HEK293T (cell line): ENCODE data around the gene HNRNPH2.

Experiments
- CTCF ChIA-PET: fragments of 350-600 bp; formaldehyde crosslinking; extraction: SDS; loops from one replicate; lab custom pipeline; 2021; ENCODE audit warnings: antibody characterized with exemption, inconsistent platforms; lab: Yijun Ruan, JAX
- POLR2A ChIA-PET: fragments of 350-600 bp; formaldehyde crosslinking; extraction: SDS; loops from one replicate; lab custom pipeline; 2020; ENCODE audit warnings: antibody characterized with exemption, inconsistent platforms; lab: Yijun Ruan, JAX
- DNase-seq: peaks from one replicate; pipeline ENCODE4 v3.0.0; 2012; ENCODE audit warnings: mixed read lengths; ENCODE audit errors: extremely low spot score
- ARNT ChIP-seq: fragments of 450-650 bp; IDR thresholded peaks from 2 replicates; pipeline ENCODE4 v1.6.1; 2017; ENCODE audit warnings: mild to moderate bottlenecking
- BHLHE40 ChIP-seq: fragments of 450-650 bp; IDR thresholded peaks from 2 replicates; pipeline ENCODE4 v1.6.1; 2016; ENCODE audit warnings: mild to moderate bottlenecking, moderate library complexity, borderline replicate concordance
- CTBP1 ChIP-seq: fragments of 450-650 bp; IDR thresholded peaks from 2 replicates; pipeline ENCODE4 v1.6.1; 2016; ENCODE audit warnings: borderline replicate concordance
- ELF4 ChIP-seq: fragments of 450-650 bp; IDR thresholded peaks from 2 replicates; pipeline ENCODE4 v1.6.1; 2017; ENCODE audit warnings: antibody characterized with exemption
- FOXA1 ChIP-seq: fragments of 450-650 bp; IDR thresholded peaks from 2 replicates; pipeline ENCODE4 v1.6.1; 2016; ENCODE audit warnings: mild to moderate bottlenecking
- FOXK2 ChIP-seq: fragments of 450-650 bp; IDR thresholded peaks from 2 replicates; pipeline ENCODE4 v1.6.1; 2016; ENCODE audit warnings: mild to moderate bottlenecking
- FOXM1 ChIP-seq: fragments of 450-650 bp; IDR thresholded peaks from 2 replicates; pipeline ENCODE4 v1.6.1; 2017; ENCODE audit warnings: mild to moderate bottlenecking, borderline replicate concordance
- HDGF ChIP-seq: fragments of 450-650 bp; IDR thresholded peaks from 2 replicates; pipeline ENCODE4 v1.6.1; 2017; ENCODE audit warnings: antibody characterized with exemption, borderline replicate concordance
- L3MBTL2 ChIP-seq: fragments of 450-650 bp; conservative IDR thresholded peaks from 2 replicates; pipeline ENCODE4 v1.6.1; 2016; ENCODE audit warnings: mild to moderate bottlenecking
- LEF1 ChIP-seq: fragments of 450-650 bp; IDR thresholded peaks from 2 replicates; pipeline ENCODE4 v1.6.1; 2017; ENCODE audit warnings: mild to moderate bottlenecking, borderline replicate concordance
- NFRKB ChIP-seq: fragments of 450-650 bp; IDR thresholded peaks from 2 replicates; pipeline ENCODE4 v1.6.1; 2016; ENCODE audit warnings: mild to moderate bottlenecking, moderate library complexity
- SUZ12 ChIP-seq: fragments of 450-650 bp; IDR thresholded peaks from 2 replicates; pipeline ENCODE4 v1.6.1; 2016; ENCODE audit warnings: mild to moderate bottlenecking
- TARDBP ChIP-seq: fragments of 450-650 bp; IDR thresholded peaks from 2 replicates; pipeline ENCODE4 v1.6.1; 2016
- ZNF384 ChIP-seq: fragments of 450-650 bp; IDR thresholded peaks from 2 replicates; pipeline ENCODE4 v1.6.1; 2016
- TF ChIP-seq, protein P1 (sequence below): fragments of 450-650 bp; IDR thresholded peaks from 2 replicates; pipeline ENCODE4 v1.6.1; 2016

HNRNPH2 gene

DNA sequence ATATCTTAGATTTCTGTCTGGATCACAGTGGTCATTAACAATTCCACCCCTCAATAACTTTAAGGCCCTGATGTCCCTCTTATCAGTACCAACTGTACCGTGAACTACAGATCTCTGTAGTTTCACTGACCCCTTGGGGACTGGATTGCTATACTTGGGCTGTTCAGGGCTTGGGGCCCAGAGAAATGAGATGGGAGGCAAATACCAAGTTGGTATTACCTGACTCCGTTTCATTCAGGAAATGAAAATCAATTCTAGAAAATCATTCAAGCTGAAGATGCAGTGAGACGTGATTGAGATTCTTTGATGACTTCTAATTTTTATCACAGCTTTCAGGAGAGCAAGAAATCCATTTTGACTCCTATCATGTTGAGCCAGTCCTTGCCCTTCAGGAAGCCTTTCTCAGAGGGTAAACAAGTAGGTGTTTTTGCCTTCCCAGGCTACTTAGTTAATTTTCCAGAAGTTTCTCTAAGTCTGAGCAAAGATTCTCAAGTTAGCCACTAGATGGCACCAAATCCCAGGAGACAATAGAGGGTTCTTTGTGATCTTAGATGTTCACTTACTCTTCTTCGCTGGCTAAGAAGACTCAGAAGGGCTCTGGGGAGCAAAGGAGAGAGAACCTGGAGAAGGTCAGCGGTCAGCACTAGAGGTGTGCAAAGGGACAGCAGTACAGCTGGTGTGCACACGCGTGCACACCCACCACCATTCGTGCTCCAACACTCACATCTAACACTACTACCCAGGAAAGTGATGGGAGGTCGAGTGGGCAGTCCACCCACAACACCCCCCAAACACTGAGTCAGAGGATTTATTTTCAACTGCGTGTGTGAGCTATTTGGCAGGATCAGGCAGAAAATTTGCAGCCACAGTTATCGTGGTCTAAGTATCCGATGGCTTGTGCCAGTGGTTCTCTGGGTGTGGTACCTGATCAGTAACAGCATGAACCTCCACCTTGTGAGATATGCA, 7.4 kb downstream of the HNRNPH2 start:
- peak; percentile 68 for DNase-seq
- ChIA-PET CTCF (interaction anchor here (0.6 to 0.7 kb wide), 2 partner anchors 151 to 277 kb away, joined by 3 to 5 read pairs; no protein-coding TSS in a partner anchor), POLR2A (no interaction called here)
- TF ChIP-seq SUZ12 (no peak), LEF1 (no peak), BHLHE40 (no peak), ZNF384 (no peak), CTBP1 (no peak), ELF4 (no peak), FOXA1 (no peak), ARNT (no peak), FOXK2 (no peak), TARDBP (no peak), NFRKB (no peak), HDGF (no peak), L3MBTL2 (no peak)
- TF ChIP-seq, protein P1, sequence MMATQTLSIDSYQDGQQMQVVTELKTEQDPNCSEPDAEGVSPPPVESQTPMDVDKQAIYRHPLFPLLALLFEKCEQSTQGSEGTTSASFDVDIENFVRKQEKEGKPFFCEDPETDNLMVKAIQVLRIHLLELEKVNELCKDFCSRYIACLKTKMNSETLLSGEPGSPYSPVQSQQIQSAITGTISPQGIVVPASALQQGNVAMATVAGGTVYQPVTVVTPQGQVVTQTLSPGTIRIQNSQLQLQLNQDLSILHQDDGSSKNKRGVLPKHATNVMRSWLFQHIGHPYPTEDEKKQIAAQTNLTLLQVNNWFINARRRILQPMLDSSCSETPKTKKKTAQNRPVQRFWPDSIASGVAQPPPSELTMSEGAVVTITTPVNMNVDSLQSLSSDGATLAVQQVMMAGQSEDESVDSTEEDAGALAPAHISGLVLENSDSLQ: no peak

DNA sequence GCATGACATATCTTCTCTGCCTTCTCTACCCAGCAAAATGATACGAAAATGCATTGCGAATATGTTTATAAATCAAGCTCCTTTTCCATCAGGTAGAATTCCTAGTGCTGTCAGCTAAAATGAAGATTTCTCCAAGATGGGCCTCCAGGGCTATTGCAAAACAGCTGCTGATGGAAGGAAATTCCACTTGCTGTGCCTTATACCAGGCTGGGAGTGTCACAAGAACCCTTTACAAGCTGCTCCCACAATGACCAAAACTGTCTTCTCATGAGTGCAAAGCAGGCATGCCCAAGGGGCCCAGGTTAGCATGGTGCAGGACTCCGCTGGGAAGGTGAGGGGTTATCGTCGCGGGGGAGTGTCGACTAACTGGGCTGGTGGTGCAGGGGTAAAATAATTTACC, 8.7 kb downstream of the HNRNPH2 start:
- POLR2A ChIA-PET: interaction anchor here (0.6 to 3.0 kb wide), 2 partner anchors 20 to 26 kb away, joined by 3 to 13 read pairs; partner anchors contain the start of gene RPL36A
- no peak for DNase-seq
- TF ChIP-seq L3MBTL2 (no peak), TARDBP (no peak)
- TF ChIP-seq, protein P1: no peak
- CTCF ChIA-PET: no interaction called here

DNA sequence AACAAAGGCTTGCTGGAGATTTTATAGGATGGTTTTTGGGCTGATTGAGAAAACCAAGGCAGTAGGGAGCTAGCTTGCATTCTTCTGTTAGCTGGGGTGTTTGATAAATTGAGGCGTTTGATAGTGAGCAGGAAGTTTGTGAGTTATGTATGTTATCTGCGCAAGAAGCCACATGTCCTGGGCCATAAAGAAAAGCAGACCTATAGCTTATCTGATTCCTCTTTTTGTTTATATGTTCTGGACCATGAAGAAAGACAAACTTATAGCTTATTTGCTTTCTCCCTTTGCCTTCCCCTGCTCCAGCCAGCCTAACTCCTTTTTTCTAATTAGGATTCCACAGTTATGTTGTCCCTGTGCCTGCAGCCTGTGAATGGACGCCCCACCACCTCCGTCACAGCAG, 9.2 kb downstream of the HNRNPH2 start:
- CTCF ChIA-PET: interaction anchor here (0.6 kb wide), 1 partner anchor 358 kb away, joined by 3 read pairs; no protein-coding TSS in a partner anchor
- no peak for TF ChIP-seq L3MBTL2
- no peak for TF ChIP-seq FOXM1
- TF ChIP-seq FOXA1: no peak
- TF ChIP-seq ZNF384: no peak
- TF ChIP-seq, protein P1: no peak
- no peak for TF ChIP-seq LEF1
- no peak for TF ChIP-seq ARNT
- no peak for TF ChIP-seq BHLHE40
- TF ChIP-seq SUZ12: no peak
- TF ChIP-seq TARDBP: no peak
- no peak for TF ChIP-seq ELF4

DNA sequence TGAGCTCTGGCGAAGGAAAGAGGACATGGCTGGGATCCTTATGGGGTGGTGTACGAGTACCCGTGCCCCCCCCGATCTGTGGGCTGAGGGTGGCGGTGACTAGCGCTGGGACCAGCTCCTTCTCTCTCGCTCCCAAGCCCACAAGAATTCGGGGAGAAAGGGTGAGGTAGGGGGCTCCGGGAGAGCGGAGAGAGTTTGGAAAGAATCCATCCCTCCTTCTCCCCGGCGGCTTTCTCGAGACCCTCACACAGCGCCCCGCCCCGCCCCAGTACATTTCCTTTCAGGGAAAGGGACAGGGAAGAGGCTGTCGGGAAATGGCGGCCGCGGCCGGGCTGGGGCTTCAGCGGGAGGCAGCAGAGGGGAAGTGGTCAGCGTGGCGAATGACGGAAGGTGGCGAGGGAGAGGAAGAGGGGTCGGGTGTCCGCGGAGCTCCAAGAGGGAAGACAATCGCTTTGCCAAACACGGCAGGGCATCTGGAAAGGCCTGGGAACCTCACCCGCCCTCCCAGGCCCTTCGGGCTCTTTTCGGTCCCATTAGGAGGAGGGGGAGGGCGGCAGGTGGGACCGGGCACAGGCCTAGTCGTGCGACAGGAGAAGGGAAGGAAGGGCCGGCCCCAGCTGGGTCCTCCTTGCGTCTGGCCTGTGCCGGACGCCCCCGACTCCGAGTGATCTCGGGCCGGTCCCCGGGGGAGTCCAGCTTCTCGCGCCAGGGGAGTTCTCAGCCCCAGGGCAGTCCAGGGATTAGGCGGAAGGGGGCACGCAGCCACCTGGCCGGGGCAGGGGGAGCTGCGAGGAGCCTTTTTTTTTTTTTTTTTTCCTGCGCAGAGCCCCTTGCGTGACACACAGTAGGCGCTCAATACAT, 10.2 kb downstream of the HNRNPH2 start:
- DNase-seq: peak; percentile 43
- TF ChIP-seq LEF1 (no peak), HDGF (no peak), FOXM1 (no peak), L3MBTL2 (peak; percentile 52; the same call in 1 of the 2 replicates), FOXA1 (no peak), ARNT (no peak), FOXK2 (no peak), ZNF384 (peak; percentile 69; the same call in 1 of the 2 replicates), TARDBP (no peak), NFRKB (no peak), ELF4 (no peak)
- TF ChIP-seq, protein P1: no peak
- ChIA-PET POLR2A (interaction anchor here (0.6 to 3.0 kb wide), 8 partner anchors 10 to 174 kb away, joined by 3 to 13 read pairs (median 4); partner anchors contain the start of genes GLA, RPL36A and TIMM8A), CTCF (interaction anchor here (0.6 kb wide), 1 partner anchor 77 kb away, joined by 3 read pairs; no protein-coding TSS in a partner anchor)

More for the DNA sequence above, 9.2 kb downstream of the HNRNPH2 start:
- no peak for DNase-seq
- POLR2A ChIA-PET: interaction anchor here (0.6 to 3.0 kb wide), 4 partner anchors 21 to 68 kb away, joined by 3 to 13 read pairs (median 6); partner anchors contain the start of genes RPL36A and TIMM8A

DNA sequence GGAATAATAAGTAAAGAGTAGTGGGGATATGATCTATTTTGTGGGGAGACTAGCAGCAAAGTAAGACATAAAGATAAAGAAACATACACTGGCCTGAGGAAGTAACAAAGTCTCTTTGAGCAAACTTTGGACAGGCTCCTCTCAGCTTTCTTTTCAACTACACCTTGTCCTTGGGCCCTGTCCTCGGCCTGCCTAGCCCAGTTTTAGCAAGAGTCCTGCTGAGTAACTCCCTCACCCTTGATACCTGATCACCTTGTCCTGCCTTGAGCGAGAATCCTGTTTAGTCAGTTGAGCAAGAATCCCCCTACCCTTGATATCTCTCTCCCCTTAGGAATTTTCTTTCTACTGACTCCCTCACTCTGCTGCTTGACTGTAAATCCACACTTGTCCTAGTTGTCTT, 11.5 kb downstream of the HNRNPH2 start:
- no peak for DNase-seq

More for the DNA sequence above, 11.5 kb downstream of the HNRNPH2 start:
- TF ChIP-seq, protein P1: no peak
- TF ChIP-seq LEF1: no peak
- CTCF ChIA-PET: interaction anchor here (1.2 kb wide), 1 partner anchor 29 kb away, joined by 3 read pairs; no protein-coding TSS in a partner anchor
- POLR2A ChIA-PET: interaction anchor here (1.3 to 3.0 kb wide), 4 partner anchors 9 to 29 kb away, joined by 3 to 13 read pairs (median 4); partner anchors contain the start of gene RPL36A
